ENCODE data around the gene KCNC1.

KCNC1 gene

DNA sequence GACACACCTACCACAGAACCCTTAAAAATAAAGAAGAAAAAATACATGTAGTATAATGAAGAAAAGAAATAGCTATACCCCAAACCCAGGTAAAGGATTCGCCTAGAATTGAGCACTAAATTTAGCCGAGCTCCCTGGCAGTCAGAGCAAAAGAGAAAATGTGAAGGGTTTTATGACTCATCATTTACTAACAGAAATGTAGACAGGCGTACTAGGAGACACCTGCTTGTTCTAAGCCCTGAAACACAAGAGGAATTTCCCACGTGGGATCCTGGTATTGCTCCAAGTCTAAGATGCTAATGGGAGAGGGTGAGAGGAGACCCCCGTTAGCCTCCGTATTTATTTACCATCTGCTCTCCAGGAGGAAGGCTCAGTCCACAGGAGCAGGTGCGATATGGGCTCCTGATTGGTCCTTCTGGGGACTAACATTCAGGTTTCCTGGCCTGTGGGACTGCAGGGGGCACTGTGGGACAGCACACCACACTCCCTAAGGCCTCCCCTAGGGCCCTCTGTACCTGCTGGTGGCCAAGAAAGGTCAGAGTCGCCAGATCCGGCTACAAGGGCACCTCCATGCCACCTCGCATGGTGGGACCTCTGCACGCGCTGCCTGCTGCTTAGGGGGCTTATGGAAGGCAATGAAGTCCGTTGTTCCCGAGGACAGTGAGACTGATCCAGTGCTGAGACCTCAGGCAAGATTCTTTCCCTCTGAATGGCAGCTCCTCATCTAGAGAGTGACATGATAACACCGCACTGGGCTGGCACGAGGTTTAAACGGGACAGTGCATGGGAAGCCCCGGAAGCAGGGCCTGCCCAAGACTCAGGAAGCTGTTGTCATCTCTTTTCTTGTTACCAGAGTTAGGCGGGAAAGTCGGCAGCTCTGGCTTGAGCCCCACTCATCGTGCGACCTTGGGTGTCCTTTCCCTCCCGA lies 25.8 kb downstream of the KCNC1 start:
- DNase-seq, result no peak

DNA sequence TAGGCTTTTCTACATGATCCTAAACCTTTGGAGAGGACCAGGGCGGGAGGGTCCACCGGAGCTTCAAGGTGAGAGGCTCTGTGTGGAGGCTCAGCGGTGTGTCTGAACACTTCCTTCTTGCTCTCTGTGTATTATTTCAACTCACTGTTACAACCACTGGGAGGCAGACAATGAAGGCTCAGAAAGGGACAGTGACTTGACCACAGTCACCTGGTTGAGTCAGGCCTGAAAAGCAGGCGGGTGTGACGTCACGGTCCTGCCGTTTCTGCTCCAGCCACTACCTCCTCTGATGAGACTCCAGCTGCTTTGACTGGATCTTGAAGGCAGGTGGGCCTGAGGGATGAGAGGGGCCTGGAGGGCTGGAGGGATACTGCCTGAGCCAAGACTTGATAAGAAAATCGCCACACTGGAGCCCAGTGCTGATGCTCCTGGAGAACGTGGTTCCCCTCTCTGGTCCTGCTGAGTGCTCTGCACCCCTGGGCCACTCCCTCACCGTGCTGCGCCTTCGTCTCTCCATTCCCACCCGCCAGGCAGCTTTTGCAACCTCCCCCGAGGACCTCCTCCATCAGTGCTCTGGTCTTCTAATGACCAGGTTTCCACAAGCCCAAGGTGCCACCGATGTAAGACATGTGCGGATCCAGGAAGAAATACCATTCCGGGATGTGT lies 27.9 kb downstream of the KCNC1 start:
- DNase-seq, result no peak

DNA sequence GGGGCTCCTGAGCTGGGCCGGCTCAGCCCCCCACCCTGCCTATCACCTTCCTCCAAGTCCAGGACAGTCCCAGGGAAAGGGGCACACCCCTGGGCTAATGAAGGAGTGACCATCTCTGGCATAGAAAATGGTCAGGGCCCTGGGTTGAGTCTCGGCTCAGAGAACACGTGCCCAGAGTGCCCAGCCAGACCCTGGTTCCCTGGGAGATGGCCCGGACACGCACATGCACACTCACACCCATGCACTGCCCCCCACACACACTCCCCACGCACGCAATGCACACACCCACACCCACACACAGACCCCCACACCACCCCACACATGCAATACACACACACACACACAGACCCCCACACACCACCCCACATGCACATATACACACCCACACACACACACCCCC lies 28.7 kb downstream of the KCNC1 start:
- DNase-seq, result no peak

DNA sequence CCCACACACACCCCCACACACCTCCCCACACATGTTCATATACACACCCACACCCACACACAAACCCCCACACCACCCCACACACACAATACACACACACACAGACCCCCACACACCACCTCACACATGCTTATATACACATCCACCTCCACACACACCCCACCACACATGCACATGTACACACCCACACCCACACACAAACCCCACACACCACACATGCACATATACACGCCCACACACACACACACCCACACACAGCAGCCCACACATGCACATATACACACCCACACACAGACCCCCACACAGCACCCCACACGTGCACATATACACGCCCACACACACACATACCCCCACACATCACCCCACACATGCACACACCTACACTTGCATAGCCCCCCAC lies 29.1 kb downstream of the KCNC1 start:
- no peak for DNase-seq

DNA sequence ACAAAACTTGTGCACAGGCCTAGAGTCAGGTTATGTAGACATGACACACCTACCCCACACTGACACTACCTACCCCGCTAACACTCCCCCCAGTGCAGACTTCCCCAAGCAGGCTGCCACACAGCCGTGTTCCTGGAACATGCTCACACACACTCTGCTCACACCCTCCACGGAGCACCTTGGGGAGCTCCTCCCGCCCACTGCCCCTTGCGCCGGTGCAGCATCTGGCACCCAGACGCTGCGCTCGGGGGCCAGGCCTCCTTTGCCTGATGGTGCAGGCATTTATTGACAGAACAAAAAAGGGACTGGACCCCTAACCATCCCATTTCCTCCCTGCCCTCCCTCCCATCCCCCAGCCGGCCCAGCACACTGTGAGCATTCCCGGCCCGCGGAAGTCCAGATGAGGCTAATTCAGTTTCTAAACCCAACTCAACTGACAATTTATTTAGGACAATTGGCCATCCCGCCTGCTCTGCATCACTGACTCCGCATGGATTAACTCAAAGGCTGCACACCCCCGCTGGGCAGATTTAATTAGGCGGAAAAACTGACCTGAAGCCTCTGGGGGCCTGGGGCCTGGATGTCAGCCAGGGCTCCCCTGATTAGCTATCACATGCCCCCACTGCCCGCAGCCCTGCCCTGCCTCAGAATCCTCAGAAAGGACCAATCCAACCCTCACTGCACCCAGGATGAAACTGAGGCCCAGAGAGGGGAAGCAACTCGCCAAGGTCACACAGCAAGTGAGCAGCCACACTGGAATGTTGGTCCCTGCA lies 30.1 kb downstream of the KCNC1 start:
- DNase-seq, result no peak

DNA sequence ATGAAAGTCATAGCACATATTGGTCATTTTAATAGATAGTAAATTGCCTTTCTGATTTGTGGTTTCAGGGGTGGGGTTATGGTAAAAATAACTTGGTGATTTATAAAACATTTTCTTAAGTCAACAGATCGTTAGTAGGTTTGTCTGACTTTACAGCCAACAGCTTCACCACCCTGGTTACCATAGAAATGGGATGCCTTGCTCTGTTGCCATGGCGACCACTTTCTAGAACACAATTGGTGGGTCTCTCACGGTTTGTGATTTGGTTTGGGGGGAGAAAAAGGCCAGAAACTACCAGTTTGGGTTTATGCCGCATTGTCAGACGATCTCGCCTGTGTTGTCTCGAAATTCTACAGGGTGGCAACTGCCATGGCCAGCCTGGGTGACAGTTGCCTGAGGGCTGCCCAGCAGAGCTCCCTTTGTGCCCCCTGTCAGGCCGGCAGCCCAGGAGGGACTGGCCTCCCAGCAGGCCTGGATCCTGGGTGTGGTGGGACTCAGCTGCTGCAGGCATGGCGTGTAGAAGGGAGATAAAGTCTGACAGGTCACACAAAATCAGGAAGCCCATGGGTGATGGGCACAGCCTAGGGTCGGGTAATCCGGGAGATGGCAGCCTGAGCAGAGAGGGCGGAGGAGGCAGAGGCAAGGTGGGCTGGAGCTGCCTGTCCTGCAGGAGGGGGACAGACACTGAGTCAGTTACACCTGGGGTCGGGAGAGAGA lies 30.9 kb downstream of the KCNC1 start:
- no peak for DNase-seq

DNA sequence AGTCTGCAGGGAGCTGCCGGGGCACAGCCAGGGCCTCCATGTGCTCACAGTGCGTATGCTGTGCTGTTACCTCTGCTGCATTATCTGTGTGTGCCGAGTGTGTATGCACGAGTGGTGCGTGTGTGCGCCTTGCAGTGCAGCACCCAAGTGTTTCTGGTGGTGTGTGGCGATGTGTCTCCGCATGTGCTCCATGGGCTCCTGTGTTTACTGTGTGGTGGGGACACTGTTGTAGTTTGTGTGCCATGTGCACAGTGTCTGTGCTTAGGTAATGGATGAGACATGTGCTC lies 31.4 kb downstream of the KCNC1 start:
- DNase-seq, result no peak

DNA sequence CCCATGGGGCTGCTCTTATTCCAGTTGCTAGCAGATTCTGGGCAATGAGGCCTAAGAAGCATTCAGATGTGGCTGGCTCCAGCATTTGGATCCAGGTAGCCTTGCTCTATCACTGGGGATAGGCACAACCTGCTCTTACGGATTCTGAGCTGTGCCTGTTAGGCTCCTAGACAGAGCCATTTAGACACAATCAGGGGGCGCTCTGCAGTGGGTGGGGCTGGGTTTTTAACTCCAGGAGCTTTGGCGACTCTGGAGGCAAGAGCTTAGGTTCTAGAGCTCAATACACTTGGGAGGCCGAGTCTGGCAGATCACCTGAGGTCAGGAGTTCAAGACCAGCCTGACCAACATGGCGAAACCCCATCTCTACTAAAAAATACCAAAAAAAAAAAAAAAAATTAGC lies 32.0 kb downstream of the KCNC1 start:
- no peak for DNase-seq

DNA sequence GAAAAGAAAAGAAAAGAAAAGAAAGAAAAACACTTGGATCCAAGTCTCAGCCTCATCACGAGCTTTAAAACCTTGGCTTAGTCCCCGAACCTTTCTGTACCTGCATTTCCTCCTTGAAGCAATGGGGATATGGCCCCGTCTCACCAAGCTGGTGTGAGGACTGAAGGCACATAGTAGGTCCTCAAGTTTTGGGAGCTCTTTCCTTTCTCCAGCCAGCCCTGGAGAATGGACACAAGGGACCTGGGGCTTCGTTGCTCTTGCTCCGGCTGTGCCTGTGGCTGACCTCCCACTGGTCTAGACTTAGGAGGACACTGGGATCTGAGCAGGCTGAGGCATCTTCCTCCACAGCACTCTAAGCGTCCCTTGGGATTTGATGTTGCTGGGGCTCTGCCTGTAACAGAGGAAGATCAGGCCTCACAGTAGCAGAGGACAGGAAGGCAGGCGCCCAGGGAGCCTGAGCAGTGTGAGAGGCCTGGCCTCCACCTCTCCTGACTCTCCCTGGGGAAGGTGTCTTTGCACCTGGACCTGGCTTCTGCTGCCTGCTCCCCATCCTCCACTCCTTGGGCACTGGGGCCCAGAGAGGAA lies 32.8 kb downstream of the KCNC1 start:
- DNase-seq, result no peak

DNA sequence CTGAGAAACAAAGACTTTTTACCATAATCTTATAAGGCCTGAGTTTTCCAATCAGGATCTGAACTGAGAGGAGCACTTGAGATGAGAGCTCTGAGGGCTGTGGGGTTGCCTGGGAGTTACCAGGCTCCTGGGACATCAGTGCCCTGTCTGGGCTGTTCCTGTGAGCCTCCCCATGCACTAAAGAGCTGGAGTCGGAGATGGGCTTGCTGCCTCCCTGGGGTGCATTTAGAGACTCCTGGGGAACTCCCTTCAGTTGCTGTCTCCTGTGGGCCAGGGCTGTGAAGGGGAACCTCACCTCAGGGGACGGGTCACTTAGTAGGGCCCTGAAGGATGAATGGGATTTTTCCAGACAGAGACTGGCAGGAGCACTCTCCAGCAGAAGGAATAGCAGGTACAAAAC lies 33.3 kb downstream of the KCNC1 start:
- no peak for DNase-seq

DNA sequence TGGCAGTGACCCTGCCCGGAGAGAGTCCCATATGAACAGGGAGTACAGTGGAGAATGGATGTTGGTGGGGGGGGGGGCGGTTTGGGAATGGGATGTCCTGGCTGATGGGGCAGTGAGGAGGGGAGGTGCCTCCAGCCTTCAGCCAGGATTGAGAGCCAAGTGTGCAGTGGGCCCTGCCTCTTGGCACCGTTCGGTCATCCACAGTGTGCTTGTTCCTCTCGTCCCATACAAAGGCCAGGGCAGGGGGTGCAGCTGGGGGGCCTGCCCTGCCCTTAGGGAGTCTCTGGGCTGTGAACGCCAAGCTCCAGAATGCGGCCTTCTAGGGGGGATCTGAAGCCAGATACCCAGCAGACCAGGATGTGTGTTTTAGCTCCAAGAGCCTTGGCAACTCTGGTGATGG lies 34.0 kb downstream of the KCNC1 start:
- DNase-seq, result no peak

DNA sequence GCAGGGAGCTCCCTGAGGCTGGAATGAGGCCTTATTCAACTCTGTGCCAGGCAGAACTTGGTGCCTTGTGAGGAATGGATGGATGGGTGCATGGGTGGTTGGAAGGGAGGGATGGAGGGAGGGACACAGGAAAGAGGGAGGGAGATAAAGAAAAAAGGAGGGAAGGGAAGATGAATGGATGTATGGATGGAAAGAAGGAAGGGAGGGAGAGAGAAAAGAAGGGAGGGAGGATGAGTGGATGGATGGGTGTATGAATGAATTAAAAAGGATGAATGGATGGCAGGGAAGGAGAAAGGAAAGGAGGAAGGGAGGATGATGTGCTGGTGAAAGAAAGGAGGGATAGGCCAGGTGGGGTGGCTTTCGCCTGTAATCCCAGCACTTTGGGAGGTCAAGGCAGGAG lies 34.6 kb downstream of the KCNC1 start:
- DNase-seq, result no peak

DNA sequence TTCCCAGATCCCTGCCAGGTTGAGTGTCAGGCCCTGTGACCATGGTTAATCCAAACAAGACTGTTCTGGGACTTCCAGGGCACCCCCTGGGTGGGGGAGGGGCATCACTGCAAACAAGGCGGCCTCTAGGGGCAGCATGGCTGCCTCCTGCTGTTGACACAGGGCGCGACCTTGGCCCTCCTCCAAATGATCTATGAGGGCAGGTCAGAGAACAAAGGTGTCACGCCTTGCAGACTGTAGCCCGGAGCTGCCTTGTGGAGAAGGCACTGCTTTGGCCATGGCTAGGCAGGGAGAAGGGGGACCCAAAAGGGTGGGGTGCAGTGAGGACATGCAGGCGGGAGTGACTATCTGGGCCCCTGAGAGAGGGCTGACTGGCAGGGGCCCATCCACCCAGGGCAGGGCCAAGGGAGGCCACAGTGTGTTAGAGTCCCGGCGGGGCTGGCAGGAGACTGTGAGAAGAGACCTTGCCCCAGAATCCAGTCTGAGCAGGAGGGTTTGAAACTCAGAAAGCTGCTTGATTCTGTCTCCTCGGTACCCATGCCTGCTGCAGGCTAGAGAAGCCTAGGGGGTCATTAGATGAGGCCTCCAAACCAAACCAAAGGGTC lies 35.6 kb downstream of the KCNC1 start:
- no peak for DNase-seq

DNA sequence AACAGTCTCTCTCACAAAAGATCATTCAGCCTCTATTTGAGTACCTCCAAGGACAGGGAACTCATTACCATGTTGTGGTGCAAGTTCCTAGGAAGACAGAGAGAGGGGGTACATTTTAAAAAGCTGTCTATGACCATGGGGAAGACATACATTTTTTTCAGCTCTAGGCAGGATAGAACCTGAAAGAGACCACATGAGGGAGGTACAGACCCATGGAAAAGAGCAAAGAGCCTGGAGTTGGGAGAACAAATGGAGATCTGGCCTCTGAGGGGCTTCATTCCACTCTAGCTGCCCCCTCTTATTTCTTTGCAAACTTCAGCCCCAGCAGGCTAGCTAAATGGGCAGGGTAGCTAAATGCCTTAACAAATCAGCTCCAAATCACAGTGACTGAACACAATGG lies 36.3 kb downstream of the KCNC1 start:
- no peak for DNase-seq

DNA sequence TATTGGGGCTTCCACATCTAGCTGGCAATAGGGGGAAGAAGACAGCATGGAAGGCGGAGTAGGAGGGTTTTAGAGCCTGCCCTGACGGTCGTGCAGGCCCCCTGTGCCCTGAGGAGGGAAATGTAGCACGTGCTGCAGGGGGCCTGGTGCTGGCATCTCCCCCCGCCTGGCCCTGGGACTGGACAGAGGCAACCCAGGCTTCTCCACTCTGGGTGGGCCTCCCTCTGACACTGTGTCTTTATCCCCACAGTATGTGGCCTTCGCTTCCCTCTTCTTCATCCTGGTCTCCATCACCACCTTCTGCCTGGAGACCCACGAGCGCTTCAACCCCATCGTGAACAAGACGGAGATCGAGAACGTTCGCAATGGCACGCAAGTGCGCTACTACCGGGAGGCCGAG lies 36.8 kb downstream of the KCNC1 start:
- DNase-seq, result no peak

DNA sequence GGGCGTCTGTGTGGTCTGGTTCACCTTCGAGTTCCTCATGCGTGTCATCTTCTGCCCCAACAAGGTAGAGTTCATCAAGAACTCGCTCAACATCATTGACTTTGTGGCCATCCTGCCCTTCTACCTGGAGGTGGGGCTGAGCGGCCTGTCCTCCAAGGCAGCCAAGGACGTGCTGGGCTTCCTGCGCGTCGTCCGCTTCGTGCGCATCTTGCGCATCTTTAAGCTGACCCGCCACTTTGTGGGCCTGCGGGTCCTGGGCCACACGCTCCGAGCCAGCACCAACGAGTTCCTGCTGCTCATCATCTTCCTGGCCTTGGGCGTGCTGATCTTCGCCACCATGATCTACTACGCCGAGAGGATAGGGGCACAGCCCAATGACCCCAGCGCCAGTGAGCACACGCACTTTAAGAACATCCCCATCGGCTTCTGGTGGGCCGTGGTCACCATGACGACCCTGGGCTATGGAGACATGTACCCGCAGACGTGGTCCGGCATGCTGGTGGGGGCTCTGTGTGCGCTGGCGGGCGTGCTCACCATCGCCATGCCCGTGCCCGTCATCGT lies 37.3 kb downstream of the KCNC1 start:
- DNase-seq, result no peak

DNA sequence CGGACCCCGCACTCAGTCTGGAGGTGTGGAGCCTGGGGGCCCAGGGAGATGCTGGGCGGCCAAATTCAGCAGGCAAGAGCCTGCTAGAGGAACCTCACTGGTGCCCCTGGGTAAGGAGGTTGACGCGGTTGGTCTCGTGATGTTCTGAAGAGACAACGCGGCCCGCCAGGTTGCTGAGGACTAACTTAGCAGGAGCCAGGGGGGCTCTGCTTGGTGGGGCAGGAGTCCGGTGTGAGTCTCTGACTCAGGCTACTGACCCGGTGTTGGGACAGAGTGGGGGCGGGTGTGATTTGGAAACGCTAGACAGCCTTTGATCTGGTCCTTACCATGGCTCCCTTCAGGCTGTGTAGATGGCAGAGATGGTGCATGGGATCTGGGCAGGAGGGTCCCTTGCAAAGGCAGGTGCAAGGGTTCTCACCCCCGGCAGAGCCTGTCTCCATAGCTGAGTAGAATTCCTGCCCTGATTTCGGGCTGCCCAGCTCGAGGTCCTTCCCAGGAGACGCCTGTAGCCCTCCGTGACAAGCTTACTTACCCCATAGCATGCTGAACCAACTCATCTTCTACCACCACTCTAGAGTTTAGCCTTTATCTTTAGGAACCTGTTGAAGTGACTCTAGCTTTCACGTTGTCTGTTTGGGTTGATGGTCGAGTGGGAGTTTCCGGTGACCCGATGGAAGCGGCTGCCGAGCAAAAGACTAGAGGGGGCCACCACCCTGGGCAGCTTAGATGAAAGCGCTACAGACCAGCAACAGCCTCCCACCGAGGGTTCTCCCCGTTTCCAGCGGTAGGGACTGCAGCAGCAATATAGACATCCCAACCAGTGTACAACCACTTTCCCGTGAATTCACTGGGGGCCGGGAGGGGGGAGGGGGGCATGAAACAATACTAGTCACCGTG lies 38.4 kb downstream of the KCNC1 start:
- DNase-seq, result no peak

DNA sequence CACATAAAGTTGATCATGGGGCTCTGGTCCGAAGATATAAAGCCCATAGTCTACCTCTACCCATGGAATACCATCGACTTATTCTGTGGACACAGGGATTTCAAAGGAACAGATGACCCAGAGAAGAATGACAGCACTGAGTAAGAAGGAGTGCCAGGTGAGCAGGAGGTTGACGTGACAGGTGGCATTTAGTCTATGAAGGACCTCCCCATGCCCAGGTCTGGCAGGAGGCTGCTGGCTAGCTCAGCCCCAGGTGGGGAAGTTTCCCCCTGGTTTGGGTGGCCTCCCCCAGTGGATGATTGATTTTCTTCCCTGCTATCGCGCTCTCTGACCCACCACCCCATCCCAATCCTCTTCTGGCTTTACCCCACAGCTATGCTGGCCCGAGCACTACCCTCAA lies 39.1 kb downstream of the KCNC1 start:
- DNase-seq, result no peak

DNA sequence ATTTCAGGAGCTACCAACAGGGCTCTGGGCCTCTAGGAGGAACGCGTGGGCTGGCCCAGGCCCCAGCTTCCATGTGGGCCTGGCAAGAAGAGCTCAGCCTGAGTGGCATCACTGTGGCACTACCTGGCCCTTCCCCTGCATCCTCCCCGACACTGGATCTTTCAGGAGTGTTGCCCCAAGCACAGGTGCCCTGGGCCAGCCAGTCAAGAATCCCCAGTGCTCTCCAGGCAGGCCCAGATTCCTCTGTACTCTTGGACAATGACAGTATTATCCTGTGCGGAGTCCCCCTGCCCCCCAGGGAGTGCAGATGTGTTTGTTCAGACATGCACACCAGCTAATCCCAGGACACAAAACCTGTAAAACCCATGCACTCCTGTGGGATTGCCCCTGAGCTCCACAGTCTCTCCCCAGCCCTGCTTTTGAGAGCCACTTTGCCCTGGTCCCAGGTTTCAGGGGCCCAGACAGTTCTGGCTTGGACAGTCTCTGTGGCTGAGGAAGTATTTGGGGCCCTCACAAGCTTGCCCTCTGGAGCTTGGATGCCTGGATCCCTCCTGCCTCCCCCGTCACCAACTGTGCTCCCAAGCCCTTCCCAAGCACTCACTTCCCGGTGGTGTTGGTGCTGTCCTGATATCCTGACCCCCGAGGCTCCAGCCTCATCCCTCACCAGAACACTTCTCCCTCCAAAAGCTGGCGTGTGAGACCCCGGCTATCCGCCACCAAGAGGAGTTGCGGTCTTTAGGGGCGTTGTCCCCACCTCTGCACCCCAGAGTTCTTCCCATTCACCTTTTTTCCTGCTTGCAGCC lies 39.9 kb downstream of the KCNC1 start:
- no peak for DNase-seq

DNA sequence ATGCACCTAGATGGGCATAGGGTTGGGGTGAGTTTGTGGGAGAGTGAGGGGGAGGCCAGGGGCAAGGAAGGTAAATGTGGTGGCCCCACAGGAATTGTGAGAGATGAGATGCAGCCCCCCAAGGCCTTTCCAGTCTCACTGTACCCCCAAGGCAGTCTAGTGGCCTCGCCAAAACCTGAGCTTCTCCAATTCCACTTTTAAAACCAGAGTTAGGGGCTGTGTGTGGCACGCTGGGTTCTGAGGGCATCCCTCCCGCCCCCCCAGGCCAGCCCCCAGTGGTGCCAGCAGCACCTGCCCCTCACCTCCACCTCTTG lies 40.4 kb downstream of the KCNC1 start:
- DNase-seq, result no peak
